HG02973 (cell line): ENCODE measurements around the gene UBE2QL1.
A peak's percentile ranks its signal among the peaks of the same experiment; 100 is the strongest.

Experiments
- ATAC-seq: cut with Tn5 transposase; IDR thresholded peaks from one replicate; pipeline ENCODE4 v1.9.1; 2021; ENCODE audit warnings: moderate library complexity; ENCODE audit not compliant: unreplicated experiment

UBE2QL1 gene

DNA sequence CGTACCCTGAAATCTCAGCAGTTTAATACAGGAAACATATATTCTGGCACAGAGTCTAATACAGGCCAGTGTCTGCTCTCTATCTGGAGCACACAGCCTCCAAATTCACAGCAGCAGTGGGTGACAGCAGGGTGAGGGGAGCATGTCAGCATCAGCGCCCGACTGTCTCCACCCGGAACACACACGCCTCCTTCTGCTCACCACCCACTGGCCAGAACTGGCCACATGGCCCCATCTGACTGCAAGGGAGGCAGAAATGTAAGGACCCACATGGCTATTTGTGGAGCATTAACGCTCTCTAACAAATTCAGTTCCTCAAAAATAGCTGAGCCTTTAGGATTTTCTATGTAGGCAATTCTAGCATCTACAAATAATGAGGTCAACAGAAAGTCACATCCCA, 24.6 kb downstream of the UBE2QL1 start:
- no peak for ATAC-seq

DNA sequence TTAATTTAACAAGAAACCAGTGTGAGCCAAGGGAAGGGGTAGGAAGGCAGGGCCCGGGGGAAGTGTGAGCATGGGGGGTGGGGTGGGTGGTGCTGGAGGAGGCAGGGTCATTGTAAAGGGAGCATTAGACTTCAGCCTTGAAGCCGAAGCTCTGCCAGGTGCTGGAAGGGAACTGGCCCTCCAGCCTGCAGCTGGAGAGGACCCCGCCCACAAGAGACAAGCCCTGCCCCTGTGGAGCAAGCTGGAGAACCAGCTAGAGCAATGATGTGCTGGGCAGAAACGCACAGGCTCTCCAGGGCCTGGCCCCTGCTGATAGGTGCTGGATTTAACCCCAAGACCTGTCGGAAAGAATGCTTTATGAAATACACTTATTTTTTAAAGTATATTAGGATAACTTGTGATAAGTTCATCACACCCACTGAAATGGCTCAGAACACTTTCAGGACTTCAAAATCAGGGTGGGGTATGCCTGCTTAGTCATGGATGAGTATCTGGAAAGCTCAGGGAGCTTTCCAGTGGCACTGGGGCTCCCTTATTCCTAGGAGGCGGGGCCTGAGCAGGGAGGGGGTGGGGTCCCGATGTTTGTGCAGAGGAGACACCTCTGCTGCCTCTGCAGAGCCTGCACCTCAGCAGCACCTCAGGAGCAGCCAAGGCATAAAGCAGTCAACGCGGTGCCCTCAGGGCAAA, 27.1 kb downstream of the UBE2QL1 start:
- ATAC-seq = no peak

DNA sequence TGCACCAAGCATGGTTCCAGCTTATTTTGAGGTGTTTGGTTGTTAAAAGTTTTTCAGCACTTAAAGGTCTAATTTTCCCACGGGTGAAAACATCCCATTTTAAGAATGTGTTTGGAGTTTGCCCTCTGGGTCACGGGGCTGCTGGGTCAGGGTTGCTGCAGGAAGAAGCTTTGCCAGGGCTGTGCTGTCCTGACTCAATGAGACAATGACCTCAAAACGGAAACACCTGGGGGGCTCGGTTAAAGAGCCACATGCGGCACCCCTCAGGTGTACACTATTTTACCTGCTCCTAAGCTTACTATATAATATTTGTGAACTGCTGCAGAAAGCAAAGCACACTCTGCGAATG, 27.6 kb downstream of the UBE2QL1 start:
- ATAC-seq = no peak

DNA sequence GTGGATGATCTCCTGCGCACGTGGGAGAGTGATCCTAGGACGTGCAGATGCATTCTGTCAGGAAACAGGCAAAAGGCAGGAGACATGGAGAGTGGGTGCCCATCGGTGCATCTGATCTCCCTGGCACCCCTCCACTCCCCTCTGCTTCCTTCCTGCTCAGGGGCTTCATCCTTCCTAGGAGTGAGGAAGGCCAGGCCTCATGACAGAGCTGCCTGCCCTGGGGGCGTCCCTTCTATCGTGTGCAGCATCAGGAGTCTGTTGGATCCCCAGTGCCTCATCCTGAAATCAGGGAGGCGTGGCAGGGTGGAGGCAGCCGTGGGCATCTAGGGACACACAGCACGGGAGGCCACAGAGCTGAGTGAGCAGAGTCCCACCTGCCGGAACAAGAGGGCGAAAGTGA, 30.1 kb downstream of the UBE2QL1 start:
- ATAC-seq = no peak

GRCh38 chr5:6480133-6481051, 31.7 kb downstream of the UBE2QL1 start:
- ATAC-seq = peak; percentile 46

DNA sequence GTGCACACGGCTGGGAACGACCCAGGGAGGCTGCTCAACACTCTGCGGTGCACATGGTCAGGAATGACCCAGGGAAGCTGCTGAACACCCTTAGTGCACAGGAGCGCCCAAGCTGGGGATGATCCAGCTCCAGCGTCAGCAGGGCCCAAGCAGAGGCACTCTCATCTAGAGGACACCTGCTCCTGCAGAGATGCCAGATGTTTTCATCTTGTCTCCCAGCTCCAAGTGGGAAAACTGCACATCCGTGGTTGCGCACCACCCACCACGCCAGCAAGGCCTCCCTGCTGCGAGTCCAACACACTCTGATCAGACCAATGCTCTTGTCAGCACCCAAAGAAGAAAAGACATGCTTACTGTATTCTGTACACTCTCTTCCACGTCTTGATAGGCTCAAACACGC, 34.1 kb downstream of the UBE2QL1 start:
- ATAC-seq = no peak

- ATAC-seq = peak; percentile 91
Observed at GRCh38 chr5:6483880-6484382, 35.3 kb downstream of the UBE2QL1 start.

DNA sequence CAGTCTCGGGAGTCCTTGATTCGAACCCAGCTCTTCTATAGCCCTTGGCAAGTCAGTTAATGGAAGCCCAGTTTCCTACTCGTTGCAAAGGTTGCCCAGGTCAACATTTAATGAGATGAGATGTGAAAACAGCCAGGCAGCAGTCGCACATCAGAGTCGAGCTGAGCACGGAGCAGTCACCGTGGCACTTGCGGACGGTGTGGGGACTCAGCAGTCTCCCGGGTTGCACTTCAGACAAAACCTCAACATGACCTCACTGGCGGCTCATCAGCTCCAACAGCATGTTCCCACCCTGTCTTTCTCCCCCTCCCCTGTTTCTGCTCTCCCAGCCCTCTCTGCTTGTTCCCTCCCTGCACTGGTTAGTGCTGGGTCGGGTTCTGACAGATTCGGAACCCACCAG, 35.8 kb downstream of the UBE2QL1 start:
- ATAC-seq = no peak

DNA sequence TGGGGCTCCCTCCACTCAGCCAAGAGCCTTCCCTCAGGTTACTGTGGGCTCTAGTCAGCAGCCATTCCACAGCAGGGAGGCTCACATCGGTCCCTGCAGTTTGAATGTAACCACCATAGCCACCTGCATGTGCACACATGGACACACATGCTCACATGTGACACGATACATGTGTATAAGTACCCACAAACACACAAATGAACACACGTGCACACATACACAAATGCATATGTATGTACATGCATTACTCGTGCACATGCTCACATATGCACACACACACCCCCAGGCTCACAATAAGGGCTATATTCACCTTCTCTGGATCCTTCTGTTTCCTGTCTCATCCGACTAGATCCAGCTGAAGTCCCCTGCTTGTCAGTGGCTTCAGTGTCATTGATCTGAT, 36.2 kb downstream of the UBE2QL1 start:
- no peak for ATAC-seq

DNA sequence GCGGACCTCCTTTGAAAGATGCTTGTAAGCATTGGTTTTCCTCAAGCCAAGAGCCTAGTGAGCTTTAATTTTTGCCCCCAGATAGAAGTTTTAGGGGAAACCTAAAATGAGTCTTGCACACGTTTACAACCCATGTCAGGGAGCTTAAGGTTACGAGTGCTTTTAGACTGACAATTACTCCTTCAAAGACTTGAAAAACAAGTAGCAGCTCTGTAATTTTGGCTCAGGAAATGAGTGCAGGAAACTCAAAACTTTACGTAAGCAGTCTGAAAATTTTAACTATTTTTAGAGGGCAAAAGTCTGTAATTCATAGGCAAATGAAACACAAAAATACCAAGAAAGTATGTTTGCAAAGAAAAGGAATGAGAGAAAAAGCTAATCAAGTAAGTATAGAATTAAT, 36.8 kb downstream of the UBE2QL1 start:
- no peak for ATAC-seq

DNA sequence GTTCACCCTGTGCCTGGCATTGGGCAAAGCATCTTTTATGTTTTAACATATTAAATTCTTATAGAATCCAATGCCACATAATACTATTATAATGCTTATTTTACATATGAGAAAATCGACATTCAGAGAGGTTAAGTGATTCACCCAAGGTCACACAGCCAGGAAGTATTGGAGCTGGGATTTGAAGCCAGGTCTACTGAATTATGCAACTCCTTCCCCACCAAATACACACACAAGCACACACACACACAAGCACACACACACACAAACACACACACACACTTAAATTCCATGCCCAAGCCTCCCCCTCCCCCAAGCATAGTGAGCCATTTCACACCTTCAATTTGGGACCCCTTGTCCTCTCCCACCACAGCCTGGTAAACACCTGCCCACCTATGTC, 37.4 kb downstream of the UBE2QL1 start:
- ATAC-seq = no peak

GRCh38 chr5:6487081-6487480, 38.4 kb downstream of the UBE2QL1 start:
- ATAC-seq = no peak

DNA sequence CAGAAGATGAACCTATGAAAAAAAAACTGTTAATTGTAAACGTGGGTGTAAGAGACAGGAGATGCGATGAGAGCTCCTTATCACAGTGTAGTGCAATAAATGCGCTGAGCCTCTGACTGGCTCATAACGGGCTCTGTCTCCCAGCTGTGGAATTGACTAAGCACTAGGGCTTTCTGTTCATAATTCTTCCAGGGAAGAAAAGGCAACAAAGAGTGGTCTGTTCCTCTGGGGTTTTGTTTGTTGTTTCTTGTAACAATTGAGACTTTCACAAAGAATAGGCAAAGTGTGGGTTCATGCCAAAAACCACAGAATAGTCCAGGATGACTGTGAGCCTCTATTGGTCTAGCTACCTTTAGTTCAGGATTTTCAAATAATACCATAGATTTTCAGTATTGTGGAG, 39.4 kb downstream of the UBE2QL1 start:
- no peak for ATAC-seq

DNA sequence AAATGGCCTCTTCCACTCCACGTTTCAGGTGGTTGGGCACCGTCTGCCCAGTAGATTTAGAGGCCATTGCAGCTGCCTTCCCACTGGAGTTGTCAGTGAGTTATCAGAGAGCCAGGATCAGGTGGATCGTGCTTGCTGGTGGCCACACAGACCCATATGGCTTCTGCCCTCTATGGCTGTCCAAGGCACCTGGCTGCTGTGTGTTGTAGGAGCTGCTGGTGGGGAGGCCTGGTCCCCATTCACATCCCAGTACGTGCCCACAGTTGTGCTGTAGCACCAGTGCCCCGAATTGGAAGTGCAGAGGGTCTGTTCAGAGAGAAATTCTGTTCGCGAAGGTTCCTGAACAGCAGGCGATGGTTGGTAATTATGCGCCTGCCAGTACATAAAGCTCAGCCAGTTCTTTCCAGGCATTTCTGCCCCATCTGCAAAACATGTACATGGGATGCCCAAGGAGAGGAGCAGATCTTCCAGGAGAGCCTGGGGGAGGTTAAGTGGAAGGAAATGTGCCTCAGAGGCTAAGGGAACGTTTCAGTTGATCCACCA, 41.1 kb downstream of the UBE2QL1 start:
- no peak for ATAC-seq

DNA sequence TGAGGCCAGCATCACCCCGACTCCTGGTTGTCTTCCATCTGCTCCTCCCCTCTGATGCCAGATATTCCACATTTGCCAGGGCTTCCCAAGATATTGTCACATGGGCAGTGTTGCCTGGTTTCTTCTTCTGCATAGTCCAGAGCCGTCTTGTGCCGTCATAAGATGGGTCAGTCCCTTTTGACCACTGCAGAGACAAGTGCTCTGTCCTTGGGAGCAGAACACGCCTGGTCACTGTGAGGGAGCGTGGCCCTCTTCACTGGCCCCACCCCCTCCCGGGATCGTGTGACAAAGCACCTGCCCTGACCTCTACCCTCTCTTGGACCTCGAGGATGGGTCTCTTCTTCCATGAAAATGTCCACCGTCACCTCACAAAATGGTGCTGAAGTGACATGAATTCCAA, 41.6 kb downstream of the UBE2QL1 start:
- ATAC-seq = no peak

GRCh38 chr5:6490693-6491092, 42.0 kb downstream of the UBE2QL1 start:
- no peak for ATAC-seq

DNA sequence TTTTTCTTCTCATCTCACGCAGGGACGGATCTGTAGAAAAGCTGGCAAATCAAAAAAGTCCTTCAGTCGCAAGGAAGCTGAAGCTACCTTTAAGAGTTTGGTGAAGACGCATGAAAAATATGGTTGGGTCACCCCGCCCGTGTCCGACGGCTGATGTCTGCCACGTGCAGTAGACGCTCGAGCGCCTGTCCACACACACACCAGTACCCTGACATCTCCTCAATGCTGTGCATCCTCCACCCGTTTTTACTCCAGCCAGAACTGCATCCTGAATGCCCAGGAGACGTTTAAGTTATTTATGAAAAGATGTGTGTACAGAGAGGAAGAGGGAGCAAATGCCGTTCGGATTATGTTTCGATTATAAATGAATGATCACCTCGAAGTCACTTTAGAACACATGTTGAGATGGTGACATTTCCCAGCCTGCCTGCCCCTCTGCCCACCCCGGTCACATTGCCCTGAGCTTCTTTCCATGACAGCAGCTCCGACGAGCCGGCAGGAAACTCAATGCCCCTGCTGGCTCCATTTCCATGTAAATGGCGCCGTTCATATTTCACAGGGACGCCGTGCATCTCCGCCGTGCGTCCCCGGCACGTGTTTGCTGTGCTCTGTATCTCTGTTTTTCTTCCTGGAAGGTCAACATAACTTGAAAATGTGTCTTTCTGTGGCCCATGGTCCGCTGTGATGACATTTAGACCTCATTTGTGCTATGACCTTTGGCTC, 42.7 kb downstream of the UBE2QL1 start:
- ATAC-seq = no peak

DNA sequence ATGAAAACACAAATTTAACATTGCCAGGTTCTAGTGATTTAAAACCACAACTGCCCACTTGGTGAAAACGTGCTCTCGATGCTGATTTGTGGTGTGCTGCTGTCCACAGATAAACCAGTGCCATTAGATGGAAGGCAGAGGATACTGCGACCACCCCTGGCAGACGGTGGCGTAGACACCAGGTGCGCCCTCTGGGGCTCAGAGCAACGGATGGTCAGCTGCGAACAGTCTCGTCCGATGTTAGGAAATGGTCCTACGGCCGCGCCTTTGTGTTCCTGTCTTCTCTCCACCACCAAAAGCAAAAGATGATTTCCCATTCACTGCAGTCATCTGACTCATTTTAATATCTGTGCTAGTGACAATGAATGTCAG, 43.2 kb downstream of the UBE2QL1 start:
- no peak for ATAC-seq

GRCh38 chr5:6492934-6493333, 44.3 kb downstream of the UBE2QL1 start:
- peak; percentile 32 for ATAC-seq

DNA sequence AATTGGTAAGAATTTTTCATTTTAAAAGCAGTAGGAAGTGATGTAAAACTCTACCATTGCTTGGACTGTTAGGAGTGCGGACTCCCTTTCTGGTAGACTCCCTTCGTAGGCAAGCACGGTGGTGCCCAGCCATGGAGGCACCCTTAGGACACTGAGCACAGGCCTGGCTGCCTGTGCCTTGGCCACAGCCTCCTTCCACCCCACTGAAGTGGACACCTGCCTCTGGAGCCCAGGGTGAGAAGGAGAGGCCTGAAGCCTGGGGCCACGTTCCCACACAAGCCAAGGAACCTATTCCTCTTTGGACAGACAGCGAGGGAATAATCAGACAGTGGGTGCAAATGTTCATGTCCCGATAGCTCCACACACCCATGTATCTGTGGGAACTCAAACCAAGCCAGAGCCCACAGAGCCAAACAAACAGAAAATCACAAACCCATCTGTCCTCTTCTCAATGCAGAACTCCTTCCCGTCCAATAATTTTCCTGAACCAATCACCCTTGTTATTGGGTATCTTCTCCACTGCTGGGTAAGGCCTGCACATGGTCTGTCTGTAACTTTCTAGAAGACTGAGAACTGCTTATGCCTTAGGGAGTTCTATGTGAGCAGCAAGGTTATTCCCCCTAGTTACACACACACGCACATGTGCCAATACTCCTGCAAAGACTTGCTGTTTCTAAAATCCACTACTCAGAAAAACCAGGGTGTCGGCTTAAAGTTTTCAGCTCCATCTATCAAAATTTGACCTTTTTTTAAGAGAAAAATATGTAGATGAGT, 45.2 kb downstream of the UBE2QL1 start:
- no peak for ATAC-seq

DNA sequence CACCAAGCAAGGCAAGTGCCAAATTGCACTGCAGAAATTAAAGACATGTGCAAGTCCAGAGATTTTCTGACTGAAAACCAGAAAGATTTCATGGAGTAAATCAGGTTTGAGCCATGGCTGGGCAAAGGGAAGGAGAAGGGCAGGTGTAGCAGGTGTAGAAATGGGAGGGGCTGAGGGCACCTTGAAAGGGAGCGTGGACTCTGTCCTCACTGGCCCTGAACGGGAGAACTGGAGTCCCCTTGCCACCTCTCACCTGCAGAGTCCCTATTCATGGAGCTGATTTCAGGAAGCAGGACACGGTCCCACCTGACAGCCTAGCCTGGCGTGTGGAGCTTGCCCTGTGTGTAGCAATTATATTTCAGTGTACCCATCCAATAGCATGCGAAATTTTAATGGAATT, 46.3 kb downstream of the UBE2QL1 start:
- ATAC-seq = no peak
